Right lobe of liver (tissue), 6 donors: ENCODE measurements around the gene TERF2IP. TPM values are rescaled to one million over a fixed set of nuclear protein-coding genes. Genes with fewer than 3 reads are reported as not detected.

ENCODE experiments used
- ATAC-seq, 4 donors: fragments of 200-7000 bp; cut with Tn5 transposase; one replicate each; pipeline ENCODE4 v1.9.1; 2020; ENCODE audit warnings: mild to moderate bottlenecking in 4 of 4, moderate library complexity in 4 of 4
- DNase-seq, 3 donors: peaks; one replicate each; pipeline ENCODE4 v3.0.0-alpha.2; 2020
- H3K27ac ChIP-seq, 3 donors: fragments of 200-600 bp; one replicate each; pipeline ENCODE4 v1.8.0; 2022
- H3K27me3 ChIP-seq, 2 donors: fragments of 200-600 bp; one replicate each; pipeline ENCODE4 v1.8.0; 2022
- H3K36me3 ChIP-seq, 4 donors: fragments of 200-600 bp; sonication (generic) in 1 of 4; one replicate each; pipeline versions ENCODE4 v1.5.1 to v1.8.0; 2017 to 2022; ENCODE audit warnings: control low read depth in 1 of 4
- H3K4me1 ChIP-seq, 4 donors: fragments of 200-600 bp; sonication (generic) in 1 of 4; one replicate each; pipeline versions ENCODE4 v1.5.1 to v1.8.0; 2017 to 2022; ENCODE audit warnings: control low read depth in 1 of 4
- H3K4me3 ChIP-seq, 3 donors: fragments of 200-600 bp; one replicate each; pipeline ENCODE4 v1.8.0; 2022
- H3K9me3 ChIP-seq, 4 donors: fragments of 200-600 bp; sonication (generic) in 1 of 4; one replicate each; pipeline versions ENCODE4 v1.5.1 to v1.8.0; 2017 to 2022; ENCODE audit warnings: control low read depth in 1 of 4
- CTCF ChIP-seq, 4 donors: fragments of 200-600 bp in 3 of 4; fragments of 450-650 bp in 1 of 4; IDR thresholded peaks; one replicate each; pipeline versions ENCODE4 v1.5.1 to v1.8.0; 2016 to 2022; ENCODE audit warnings: antibody characterized with exemption in 4 of 4, mild to moderate bottlenecking in 2 of 4
- POLR2A ChIP-seq: fragments of 450-650 bp; IDR thresholded peaks from one replicate; pipeline ENCODE4 v1.6.1; 2017; ENCODE audit warnings: antibody characterized with exemption, mild to moderate bottlenecking
- WGBS: methylation state at CpG from one replicate; pipeline ENCODE4 v1.1.6; 2018; ENCODE audit warnings: low coverage, low lambda C conversion rate; ENCODE audit not compliant: insufficient coverage; ENCODE audit errors: missing lambda C conversion rate; 5-methylcytosine and 5-hydroxymethylcytosine counted together
- intact Hi-C, 2 donors: fragments of 100-400 bp; cut with DNase I; formaldehyde crosslinking; loops; one replicate each; pipeline versions ENCODE4 v1.11.2 to v1.14.1; 2022
- long read RNA-seq: library from polyadenylated mRNA; unstranded; transcript quantifications from one replicate; pipeline ENCODE4 v2.0.0, GENCODE V29; 2019
- total RNA-seq, 6 experiments: library from RNA; depleted of rRNA in 2 of 6; stranded (reverse); fragments of >200 nt in 2 of 6; fragmentation: NEBNext Ultra II Directional in 3 of 6; extraction: Animal tissue kit (Norgen Biotek cat#: 25700) in 3 of 6; gene quantifications; one replicate each; pipeline versions ENCODE4 v1.1.0 to v1.2.4, GENCODE V29; 2016 to 2023
- donor health status: DM: no; HTN: yes; CAD: no.
- donor health status: DM: no; HTN: no; CAD: no.
- donor health status: DM: no; HTN: no; CAD: no.
- donor health status: DM: no; HTN: yes; CAD: no.
- donor health status: DM: no; HTN: yes; CAD: no.

TERF2IP gene
- 10 to 100 TPM; 16.0 to 25.1 (median 23.2) TPM for total RNA-seq
- long read RNA-seq, partial matches to known transcripts = 1 of 5 reads
- long read RNA-seq, other reads (novel, unspliced or antisense) = 2 of 5 reads

- intact Hi-C loops = no loop called here
- Histone ChIP-seq H3K27me3 (no peaks in the 10 kb centered on the region), H3K36me3 (peaks cover 0 to 17% (median 0%) of the 10 kb centered on the region in 4 donors), H3K9me3 (no peaks in the 10 kb centered on the region), H3K27ac (peak within 1 kb of the TSS; percentile 92 to 98 (median 95)), H3K4me1 (peaks cover 0 to 48% (median 18%) of the 10 kb centered on the region in 4 donors), H3K4me3 (peak within 1 kb of the TSS; percentile 95 to 98 (median 98))
- DNase-seq = peak; percentile 95 to 96 (median 95)
- TF ChIP-seq POLR2A (peak; percentile 99), CTCF (IDR thresholded peaks at IDR 0.05) (no peak)
- WGBS = 5% methylated on average over 4 of the region's 76 CpGs
- ATAC-seq = peak; percentile 96 to 99 (median 96)
Measured at GRCh38 chr16:75647492-75648264, at the start of gene TERF2IP, which contains the start of gene KARS1. Gene TERF2IP, plus strand, starts transcription at chr16:75647773. Its CDS starts 110 bp downstream, at chr16:75647883. Gene KARS1, minus strand, starts transcription at chr16:75647665. Its CDS starts 26 bp downstream, at chr16:75647639.

GRCh38 chr16:75599452-75600277, 47.9 kb upstream of the TERF2IP start:
- ATAC-seq (no peak), DNase-seq (no peak)
- no peaks in the 10 kb centered on the region for H3K9me3 ChIP-seq
- no peaks in the 10 kb centered on the region for H3K4me1 ChIP-seq
- no peak overlapping the region for H3K27ac ChIP-seq
- peaks cover 0 to 32% (median 23%) of the 10 kb centered on the region in 4 donors for H3K36me3 ChIP-seq
- H3K27me3 ChIP-seq = no peaks in the 10 kb centered on the region
- no peak overlapping the region for H3K4me3 ChIP-seq
- intact Hi-C loops = no loop called here
- WGBS = 96% methylated on average over 4 of the region's 6 CpGs
- no peak for TF ChIP-seq CTCF (IDR thresholded peaks at IDR 0.05)
- TF ChIP-seq POLR2A = no peak

- WGBS = 82% methylated on average over 4 of the region's 4 CpGs
- intact Hi-C loops = no loop called here
- H3K4me3 ChIP-seq = no peak overlapping the region
- peaks cover 0 to 42% (median 28%) of the 10 kb centered on the region in 4 donors for H3K36me3 ChIP-seq
- H3K27ac ChIP-seq = no peak overlapping the region
- no peaks in the 10 kb centered on the region for H3K4me1 ChIP-seq
- H3K9me3 ChIP-seq = no peaks in the 10 kb centered on the region
- DNase-seq (peak in 1 of 3 donors; percentile 2), ATAC-seq (no peak)
- TF ChIP-seq CTCF (IDR thresholded peaks at IDR 0.05) = no peak
- TF ChIP-seq POLR2A = no peak
- H3K27me3 ChIP-seq = no peaks in the 10 kb centered on the region
Measured at GRCh38 chr16:75603241-75603640, 44.3 kb upstream of the TERF2IP start.

- peaks cover 0 to 48% (median 29%) of the 10 kb centered on the region in 4 donors for H3K36me3 ChIP-seq
- no peaks in the 10 kb centered on the region for H3K9me3 ChIP-seq
- TF ChIP-seq POLR2A (no peak), CTCF (IDR thresholded peaks at IDR 0.05) (no peak)
- ATAC-seq = no peak
- H3K4me3 ChIP-seq = no peak overlapping the region
- intact Hi-C loops = no loop called here
- H3K4me1 ChIP-seq = no peaks in the 10 kb centered on the region
- DNase-seq = no peak
- no CpG with 5 or more reads among the region's 1 CpG for WGBS
- H3K27me3 ChIP-seq = no peaks in the 10 kb centered on the region
- no peak overlapping the region for H3K27ac ChIP-seq
Measured at GRCh38 chr16:75606507-75606906, 41.1 kb upstream of the TERF2IP start.
